Skeletal muscle tissue (tissue), 4 donors: ENCODE measurements around the gene ARRDC3. TPM values are rescaled to one million over a fixed set of nuclear protein-coding genes. Genes with fewer than 3 reads are reported as not detected.

Experiments
- H3K27ac ChIP-seq: one replicate; pipeline ENCODE4 v1.7.0; 2013; ENCODE audit warnings: mild to moderate bottlenecking, low read depth, low read length, inconsistent platforms
- H3K27me3 ChIP-seq, 3 donors: one replicate each; pipeline ENCODE4 v1.7.0; 2013; ENCODE audit warnings: low read length in 3 of 3; ENCODE audit not compliant: control insufficient read depth in 3 of 3, insufficient read depth in 3 of 3
- H3K36me3 ChIP-seq, 3 donors: one replicate each; pipeline ENCODE4 v1.7.0; 2013; ENCODE audit warnings: low read length in 3 of 3; ENCODE audit not compliant: control insufficient read depth in 3 of 3, insufficient read depth in 3 of 3
- H3K4me1 ChIP-seq, 3 donors: one replicate each; pipeline ENCODE4 v1.7.0; 2013; ENCODE audit warnings: low read length in 3 of 3, mild to moderate bottlenecking in 3 of 3; ENCODE audit not compliant: control insufficient read depth in 3 of 3, insufficient read depth in 3 of 3
- H3K4me3 ChIP-seq, 3 donors: one replicate each; pipeline ENCODE4 v1.7.0; 2013; ENCODE audit warnings: low read length in 3 of 3
- H3K9ac ChIP-seq, 3 donors: one replicate each; pipeline ENCODE4 v1.7.0; 2013; ENCODE audit warnings: low read length in 3 of 3, mild to moderate bottlenecking in 3 of 3, moderate library complexity in 2 of 3, low read depth in 1 of 3
- H3K9me3 ChIP-seq, 3 donors: one replicate each; pipeline ENCODE4 v1.7.0; 2013; ENCODE audit warnings: low read length in 3 of 3; ENCODE audit not compliant: control insufficient read depth in 3 of 3
- total RNA-seq: library from RNA; depleted of rRNA; stranded (reverse); fragments of >200 nt; gene quantifications from one replicate; pipeline ENCODE4 v1.2.3, GENCODE V29; 2014
- donor health status: Osteomylitis.

Gene ARRDC3
- total RNA-seq, 1 donor from 2014 or later = 132 TPM

GRCh38 chr5:91319667-91320066 is 63.5 kb downstream of the ARRDC3 start:
- no peaks in the 10 kb centered on the region for H3K9me3 ChIP-seq
- no peaks in the 10 kb centered on the region for H3K36me3 ChIP-seq
- H3K4me3 ChIP-seq = no peak overlapping the region
- H3K4me1 ChIP-seq = no peaks in the 10 kb centered on the region
- H3K27me3 ChIP-seq = no peaks in the 10 kb centered on the region
- no peak overlapping the region for H3K27ac ChIP-seq
- H3K9ac ChIP-seq = no peak overlapping the region

GRCh38 chr5:91318724-91319123 is 64.4 kb downstream of the ARRDC3 start:
- Histone ChIP-seq H3K4me1 (peaks cover 4 to 8% (median 7%) of the 10 kb centered on the region in 3 donors), H3K36me3 (no peaks in the 10 kb centered on the region), H3K9ac (no peak overlapping the region), H3K27me3 (no peaks in the 10 kb centered on the region), H3K9me3 (no peaks in the 10 kb centered on the region), H3K4me3 (no peak overlapping the region), H3K27ac (no peak overlapping the region)
